Breast epithelium (tissue), 4 donors: ENCODE measurements around the gene CACNA2D2. TPM values are rescaled to one million over a fixed set of nuclear protein-coding genes. Genes with fewer than 3 reads are reported as not detected.
A peak's percentile ranks its signal among the peaks of the same experiment; 100 is the strongest.

Source experiments
- DNase-seq, 2 donors: peaks; one replicate each; pipeline ENCODE4 v3.0.0-alpha.2; 2019; ENCODE audit warnings: low spot score in 2 of 2
- H3K27ac ChIP-seq, 2 donors: fragments of 200-600 bp; sonication (generic) in 1 of 2; one replicate each; pipeline ENCODE4 v1.5.1; 2016 to 2019; ENCODE audit warnings: mild to moderate bottlenecking in 1 of 2
- H3K27me3 ChIP-seq, 2 donors: fragments of 200-600 bp; sonication (generic) in 1 of 2; one replicate each; pipeline versions ENCODE4 v1.5.1 to v1.6.0; 2017 to 2019; ENCODE audit warnings: control low read depth in 1 of 2, mild to moderate bottlenecking in 1 of 2
- H3K36me3 ChIP-seq: fragments of 200-600 bp; one replicate; pipeline ENCODE4 v1.5.1; 2019
- H3K4me1 ChIP-seq, 2 donors: fragments of 200-600 bp; sonication (generic); one replicate each; pipeline ENCODE4 v1.5.1; 2016 to 2019; ENCODE audit warnings: control low read depth in 1 of 2
- H3K4me3 ChIP-seq, 3 donors: fragments of 200-600 bp; sonication (generic); 1 replicate in 2 of 3; 2 replicates in 1 of 3; pipeline ENCODE4 v1.5.1; 2016 to 2019; ENCODE audit warnings: mild to moderate bottlenecking in 3 of 3, moderate library complexity in 2 of 3
- H3K9me3 ChIP-seq, 2 donors: fragments of 200-600 bp; sonication (generic) in 1 of 2; one replicate each; pipeline ENCODE4 v1.5.1; 2016 to 2019; ENCODE audit warnings: control low read depth in 1 of 2
- POLR2A ChIP-seq: fragments of 450-650 bp; IDR thresholded peaks from one replicate; pipeline ENCODE4 v1.6.1; 2016; ENCODE audit warnings: antibody characterized with exemption, mild to moderate bottlenecking, moderate library complexity
- POLR2AphosphoS5 ChIP-seq, 3 donors: sonication (generic); formaldehyde crosslinking; IDR thresholded peaks; one replicate each; pipeline ENCODE4 v1.6.1; 2017; ENCODE audit warnings: antibody characterized with exemption in 3 of 3
- intact Hi-C: fragments of 100-400 bp; cut with DNase I; formaldehyde crosslinking; loops from one replicate; pipeline ENCODE4 v1.15.1; 2023; ENCODE audit warnings: low total_unique reads
- total RNA-seq, 3 donors: library from RNA; depleted of rRNA; stranded (reverse); fragments of >200 nt; gene quantifications; one replicate each; pipeline ENCODE4 v1.1.0, GENCODE V29; 2016
- TF ChIP-seq, protein P1 (sequence below), 3 donors: fragments of 450-650 bp; IDR thresholded peaks; one replicate each; pipeline ENCODE4 v1.5.1; 2016 to 2017; ENCODE audit warnings: antibody characterized with exemption in 3 of 3, mild to moderate bottlenecking in 3 of 3, moderate library complexity in 3 of 3

CACNA2D2 gene
- total RNA-seq, 3 donors from 2014 or later = 0.80 to 2.0 (median 1.5) TPM

DNA sequence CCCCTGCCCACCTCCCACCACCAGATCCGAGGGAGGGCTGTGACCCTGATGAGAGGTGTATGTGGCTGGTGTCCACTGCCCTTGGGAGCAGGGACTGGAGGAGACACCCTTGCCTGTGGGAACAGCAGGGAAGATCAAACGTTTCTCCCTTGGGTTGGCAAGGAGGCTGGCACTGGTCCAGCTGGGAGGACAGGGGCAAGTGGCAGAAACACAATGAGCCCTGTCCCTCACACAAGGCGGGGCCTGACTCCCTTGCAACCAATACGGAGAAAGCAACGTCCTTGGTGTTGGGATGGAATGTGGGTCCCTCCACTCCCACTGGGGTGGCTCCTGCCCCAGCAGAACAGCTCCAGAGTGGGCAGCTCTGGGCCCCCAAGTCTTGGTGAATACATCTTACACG is 186.1 kb downstream of the CACNA2D2 start:
- H3K9me3 ChIP-seq = no peaks in the 10 kb centered on the region
- intact Hi-C loops = no loop called here
- H3K4me3 ChIP-seq = peak overlapping the region in 1 of 3 donors; percentile 85
- no peak for DNase-seq
- no peaks in the 10 kb centered on the region for H3K36me3 ChIP-seq
- H3K27me3 ChIP-seq = no peaks in the 10 kb centered on the region
- peaks cover 18 to 39% of the 10 kb centered on the region in 2 donors for H3K4me1 ChIP-seq
- TF ChIP-seq POLR2A = no peak
- no peak for TF ChIP-seq POLR2AphosphoS5 (IDR thresholded peaks at IDR 0.05)
- TF ChIP-seq, protein P1, sequence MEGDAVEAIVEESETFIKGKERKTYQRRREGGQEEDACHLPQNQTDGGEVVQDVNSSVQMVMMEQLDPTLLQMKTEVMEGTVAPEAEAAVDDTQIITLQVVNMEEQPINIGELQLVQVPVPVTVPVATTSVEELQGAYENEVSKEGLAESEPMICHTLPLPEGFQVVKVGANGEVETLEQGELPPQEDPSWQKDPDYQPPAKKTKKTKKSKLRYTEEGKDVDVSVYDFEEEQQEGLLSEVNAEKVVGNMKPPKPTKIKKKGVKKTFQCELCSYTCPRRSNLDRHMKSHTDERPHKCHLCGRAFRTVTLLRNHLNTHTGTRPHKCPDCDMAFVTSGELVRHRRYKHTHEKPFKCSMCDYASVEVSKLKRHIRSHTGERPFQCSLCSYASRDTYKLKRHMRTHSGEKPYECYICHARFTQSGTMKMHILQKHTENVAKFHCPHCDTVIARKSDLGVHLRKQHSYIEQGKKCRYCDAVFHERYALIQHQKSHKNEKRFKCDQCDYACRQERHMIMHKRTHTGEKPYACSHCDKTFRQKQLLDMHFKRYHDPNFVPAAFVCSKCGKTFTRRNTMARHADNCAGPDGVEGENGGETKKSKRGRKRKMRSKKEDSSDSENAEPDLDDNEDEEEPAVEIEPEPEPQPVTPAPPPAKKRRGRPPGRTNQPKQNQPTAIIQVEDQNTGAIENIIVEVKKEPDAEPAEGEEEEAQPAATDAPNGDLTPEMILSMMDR (IDR thresholded peaks at IDR 0.05) = no peak
- peak overlapping the region; percentile 94 for H3K27ac ChIP-seq

DNA sequence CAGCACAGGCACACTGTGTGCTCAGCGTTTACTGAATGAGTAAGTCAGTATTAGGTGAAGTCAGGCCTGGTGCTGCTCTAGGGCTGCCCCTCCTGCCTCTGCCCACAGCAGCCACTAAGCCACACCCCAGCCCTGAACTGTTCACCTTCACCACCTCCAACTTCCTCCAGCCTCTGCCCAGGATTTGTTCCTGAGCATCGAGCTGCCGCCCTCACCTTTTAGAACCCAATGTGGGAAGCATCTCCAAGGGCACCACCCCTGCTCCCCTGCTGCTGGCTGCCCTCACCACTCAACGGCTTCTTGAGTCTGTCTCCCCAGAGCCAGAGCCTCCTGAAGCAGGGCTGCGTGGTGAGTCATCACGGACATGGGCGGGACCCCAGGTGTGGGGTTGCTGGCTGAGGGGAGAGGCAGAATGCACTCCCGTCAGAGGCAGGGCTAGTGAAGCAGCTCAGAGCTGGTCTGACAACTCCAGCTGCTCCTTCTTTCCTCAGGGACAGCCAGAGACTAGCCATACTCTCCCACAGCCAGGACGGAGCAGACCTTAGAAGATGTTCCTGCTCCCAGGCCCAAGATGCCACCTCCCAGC is 186.7 kb downstream of the CACNA2D2 start:
- Histone ChIP-seq H3K4me3 (peak overlapping the region in 1 of 3 donors; percentile 85), H3K27me3 (no peaks in the 10 kb centered on the region), H3K9me3 (no peaks in the 10 kb centered on the region), H3K36me3 (no peaks in the 10 kb centered on the region), H3K27ac (peak overlapping the region; percentile 94), H3K4me1 (peaks cover 18 to 33% of the 10 kb centered on the region in 2 donors)
- peak; percentile 88 to 90 for DNase-seq
- intact Hi-C loops = no loop called here
- TF ChIP-seq, protein P1 (IDR thresholded peaks at IDR 0.05) = no peak
- TF ChIP-seq POLR2AphosphoS5 (IDR thresholded peaks at IDR 0.05) = peak in 1 of 3 donors; percentile 44

DNA sequence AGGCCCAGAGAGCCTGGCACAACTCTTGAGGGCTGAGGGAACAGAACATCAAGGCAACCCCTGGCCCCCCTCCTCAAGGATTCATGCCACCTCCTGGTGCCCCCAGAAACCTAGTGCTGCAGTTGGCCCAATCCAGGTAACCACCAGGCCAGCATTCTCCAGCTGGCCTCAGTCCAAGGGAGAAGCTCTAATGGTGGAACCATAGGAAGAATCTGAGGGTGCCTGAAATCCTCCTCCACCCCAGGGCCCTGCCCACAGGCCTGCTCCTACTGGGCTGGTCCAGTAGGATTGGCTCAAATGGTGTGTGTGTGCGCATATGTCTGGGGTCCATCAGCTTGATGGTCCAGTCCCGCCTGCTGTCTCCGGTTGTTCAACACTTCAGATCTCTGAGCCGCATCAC is 188.6 kb downstream of the CACNA2D2 start:
- H3K4me3 ChIP-seq = no peak overlapping the region
- no peak for TF ChIP-seq POLR2AphosphoS5 (IDR thresholded peaks at IDR 0.05)
- no peak for TF ChIP-seq POLR2A
- TF ChIP-seq, protein P1 (IDR thresholded peaks at IDR 0.05) = no peak
- no peaks in the 10 kb centered on the region for H3K9me3 ChIP-seq
- H3K36me3 ChIP-seq = no peaks in the 10 kb centered on the region
- intact Hi-C loops = no loop called here
- H3K4me1 ChIP-seq = peaks cover 14 to 26% of the 10 kb centered on the region in 2 donors
- H3K27ac ChIP-seq = peak overlapping the region; percentile 48 to 94
- no peak for DNase-seq
- H3K27me3 ChIP-seq = no peaks in the 10 kb centered on the region

DNA sequence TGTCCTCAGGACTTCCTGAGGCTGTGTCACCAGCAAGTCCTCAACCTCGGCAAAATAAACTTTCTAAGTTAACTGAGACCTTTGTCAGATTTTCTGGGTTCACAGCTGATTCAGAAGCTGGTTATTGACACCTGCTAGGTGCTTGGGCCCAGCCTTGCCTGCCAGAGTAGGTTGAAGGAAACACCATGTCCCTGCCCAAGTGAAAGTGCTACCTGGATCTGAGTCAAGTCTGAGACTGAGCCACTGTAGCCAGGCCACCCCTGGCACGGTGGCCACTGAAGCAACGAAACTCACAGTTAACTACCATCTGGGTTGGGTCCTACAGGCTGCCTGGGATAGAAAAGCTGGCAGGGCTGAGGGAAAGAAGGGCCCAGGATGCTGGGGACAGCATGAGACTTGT is 189.1 kb downstream of the CACNA2D2 start:
- peaks cover 9 to 22% of the 10 kb centered on the region in 2 donors for H3K4me1 ChIP-seq
- no peak for DNase-seq

More for the DNA sequence above, 189.1 kb downstream of the CACNA2D2 start:
- H3K4me3 ChIP-seq = no peak overlapping the region
- TF ChIP-seq POLR2A (no peak), POLR2AphosphoS5 (IDR thresholded peaks at IDR 0.05) (no peak)
- TF ChIP-seq, protein P1 (IDR thresholded peaks at IDR 0.05) = no peak
- peak overlapping the region; percentile 48 to 94 for H3K27ac ChIP-seq
- H3K9me3 ChIP-seq = no peaks in the 10 kb centered on the region
- intact Hi-C loops = no loop called here
- no peaks in the 10 kb centered on the region for H3K27me3 ChIP-seq
- H3K36me3 ChIP-seq = no peaks in the 10 kb centered on the region

Other genes starting within 250 kb of the CACNA2D2 start
- 10 to 100 TPM; 10.1 to 17.6 (median 11.1) TPM for gene SEMA3B, start 234.5 kb downstream of the CACNA2D2 start, total RNA-seq
- gene LSMEM2, start 224.5 kb downstream of the CACNA2D2 start, total RNA-seq = not detected
- 10 to 100 TPM; 50.4 to 82.3 (median 72.7) TPM for gene IFRD2, start 211.2 kb downstream of the CACNA2D2 start, total RNA-seq
- gene HYAL3, start 204.2 kb downstream of the CACNA2D2 start, total RNA-seq = 1 to 10 TPM; 2.3 to 6.4 (median 2.7) TPM
- 1 to 10 TPM; 6.0 to 8.8 (median 8.5) TPM for gene NAA80, start 204.2 kb downstream of the CACNA2D2 start, total RNA-seq
- 10 to 100 TPM in 1 of 3 donors, 1 to 10 TPM in 2; 3.5 to 16.1 (median 4.8) TPM for gene HYAL1, start 200.1 kb downstream of the CACNA2D2 start, total RNA-seq
- gene HYAL2, start 180.9 kb downstream of the CACNA2D2 start, total RNA-seq = 100 to 1,000 TPM in 1 of 3 donors, 10 to 100 TPM in 2; 66.0 to 215 (median 96.0) TPM
- 10 to 100 TPM; 18.1 to 25.9 (median 21.3) TPM for gene TUSC2, start 175.4 kb downstream of the CACNA2D2 start, total RNA-seq
- 10 to 100 TPM; 42.7 to 63.6 (median 49.8) TPM for gene RASSF1, start 162.8 kb downstream of the CACNA2D2 start, total RNA-seq
- 1 to 10 TPM in 2 of 3 donors, under 1 TPM in 1; 0.32 to 2.6 (median 1.9) TPM for gene ZMYND10, start 157.9 kb downstream of the CACNA2D2 start, total RNA-seq
- 10 to 100 TPM; 17.4 to 31.5 (median 29.5) TPM for gene NPRL2, start 152.9 kb downstream of the CACNA2D2 start, total RNA-seq
- 10 to 100 TPM; 23.6 to 30.1 (median 28.8) TPM for gene CYB561D2, start 152.8 kb downstream of the CACNA2D2 start, total RNA-seq
- gene TMEM115, start 144.1 kb downstream of the CACNA2D2 start, total RNA-seq = 10 to 100 TPM; 46.7 to 67.3 (median 47.9) TPM
- 10 to 100 TPM; 10.7 to 16.8 (median 15.1) TPM for gene C3orf18, start 64.1 kb upstream of the CACNA2D2 start, total RNA-seq
- gene HEMK1, start 65.9 kb upstream of the CACNA2D2 start, total RNA-seq = 10 to 100 TPM in 1 of 3 donors, 1 to 10 TPM in 2; 6.1 to 10.7 (median 9.2) TPM
- 10 to 100 TPM in 2 of 3 donors, 1 to 10 TPM in 1; 5.4 to 29.6 (median 17.4) TPM for gene CISH, start 108.1 kb upstream of the CACNA2D2 start, total RNA-seq
- gene MAPKAPK3, start 113.5 kb upstream of the CACNA2D2 start, total RNA-seq = 10 to 100 TPM; 30.4 to 38.4 (median 30.8) TPM
- under 1 TPM; 0.64 to 0.73 (median 0.66) TPM for gene DOCK3, start 171.3 kb upstream of the CACNA2D2 start, total RNA-seq